Activated T-cell treated with anti-CD3 and anti-CD28 coated beads for 48 hours (primary cell): ENCODE data around the gene POGLUT2.
"Not testable (repeated sequence)": the region's sequence is repeated elsewhere in the genome, so short reads cannot be mapped to it uniquely, and the experiment has no call there.

Source experiments
- DNase-seq: peaks from one replicate; pipeline ENCODE4 v3.0.0-alpha.2; 2020; ENCODE audit warnings: low read depth

The POGLUT2 gene

DNA sequence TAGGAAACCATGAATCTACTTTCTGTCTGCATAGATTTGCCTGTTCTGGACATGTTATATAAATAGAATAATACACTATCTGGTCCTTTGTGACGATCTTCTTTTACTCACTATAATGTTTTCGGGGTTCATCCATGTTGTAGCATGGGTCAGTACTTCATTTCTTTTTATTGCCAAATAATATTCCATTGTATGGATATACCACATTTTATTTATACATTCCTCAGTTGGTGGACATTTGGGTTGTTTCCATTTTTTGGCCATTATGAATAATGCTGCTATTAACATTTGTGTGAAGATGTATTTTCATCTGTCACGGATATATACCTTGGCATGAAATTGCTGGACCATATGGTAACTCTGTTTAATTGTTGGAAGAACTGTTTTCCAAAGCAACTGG, 6.9 kb upstream of the POGLUT2 start:
- DNase-seq, result no peak

DNA sequence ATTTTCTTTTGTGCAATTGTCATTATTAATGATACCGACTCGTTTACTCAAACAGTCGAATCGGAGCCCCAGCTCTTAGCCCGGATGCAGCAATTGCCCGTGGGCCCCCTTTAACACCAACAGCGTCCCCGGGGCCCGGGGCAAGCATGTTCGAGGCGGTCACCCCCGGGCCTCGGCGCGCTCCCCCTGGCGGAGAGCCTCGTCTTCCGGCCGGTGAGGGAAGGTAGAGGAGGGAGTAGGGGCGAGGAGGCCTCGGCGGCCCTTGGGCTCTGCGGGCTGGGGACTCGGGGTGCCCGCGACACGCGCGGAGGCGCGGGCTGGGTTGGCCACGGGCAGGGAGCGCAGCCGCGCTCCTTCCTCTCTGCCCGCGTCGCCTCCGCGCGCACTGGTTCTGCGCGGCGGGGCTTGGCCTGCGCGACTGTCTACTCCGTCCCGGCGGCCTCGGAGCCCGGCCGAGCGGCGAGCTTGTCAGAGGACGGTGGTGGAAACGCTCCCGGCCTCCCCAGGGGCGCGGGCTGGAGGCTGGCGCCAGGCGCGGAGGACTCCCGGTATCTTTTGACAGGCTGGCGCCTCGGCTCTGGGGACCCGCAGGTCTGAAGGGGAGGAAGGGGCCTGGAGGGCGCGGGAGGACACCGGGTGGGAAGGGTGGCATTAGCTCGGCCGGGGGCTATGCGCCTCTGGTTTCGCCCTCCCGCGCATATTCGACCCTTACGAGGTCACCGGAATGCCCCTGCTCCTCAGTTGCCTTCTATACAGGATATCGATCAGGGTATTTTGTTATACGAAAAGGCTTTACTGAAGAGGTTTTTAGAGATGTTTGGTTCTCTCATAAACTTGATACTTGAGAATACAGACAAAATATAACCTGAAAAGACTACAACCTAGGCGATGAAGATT, 1.6 kb upstream of the POGLUT2 start:
- peak; percentile 84 for DNase-seq

DNA sequence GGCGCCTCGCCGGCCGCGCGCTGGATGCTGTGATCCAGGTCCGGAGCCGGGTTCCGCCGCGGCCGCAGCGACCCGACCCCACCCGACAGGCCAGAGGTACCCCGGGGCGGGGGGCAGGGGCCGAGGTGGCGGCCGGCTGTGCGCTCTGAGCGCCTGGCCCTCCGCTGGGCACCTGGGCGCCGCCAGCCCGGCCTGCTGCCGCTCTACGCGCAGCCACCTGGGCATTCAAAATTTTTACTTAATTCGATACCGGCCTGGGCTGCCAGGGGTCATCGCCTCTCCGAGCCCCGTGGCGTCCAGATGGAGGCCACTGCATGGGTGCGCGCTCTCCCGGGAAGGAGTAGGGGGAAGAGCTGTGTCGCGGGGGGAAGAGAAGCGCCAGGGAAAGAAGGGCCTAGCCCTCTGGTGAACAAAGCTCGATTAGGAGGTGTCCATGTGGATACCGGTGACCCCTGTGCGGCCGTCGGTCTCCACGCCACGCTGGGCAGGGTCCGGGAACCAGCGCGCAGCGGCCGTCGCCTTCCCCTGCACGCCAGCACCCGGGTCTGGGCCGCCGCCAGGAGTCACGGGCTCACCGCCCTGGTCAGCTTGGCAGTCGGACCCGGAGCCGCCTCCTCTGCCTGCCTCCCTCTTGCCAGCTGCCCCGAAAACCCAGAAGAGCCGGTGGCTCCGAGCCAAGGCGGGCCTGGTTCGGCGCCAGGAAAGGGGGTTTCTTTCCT, 809 bp upstream of the POGLUT2 start:
- peak; percentile 16 for DNase-seq

DNA sequence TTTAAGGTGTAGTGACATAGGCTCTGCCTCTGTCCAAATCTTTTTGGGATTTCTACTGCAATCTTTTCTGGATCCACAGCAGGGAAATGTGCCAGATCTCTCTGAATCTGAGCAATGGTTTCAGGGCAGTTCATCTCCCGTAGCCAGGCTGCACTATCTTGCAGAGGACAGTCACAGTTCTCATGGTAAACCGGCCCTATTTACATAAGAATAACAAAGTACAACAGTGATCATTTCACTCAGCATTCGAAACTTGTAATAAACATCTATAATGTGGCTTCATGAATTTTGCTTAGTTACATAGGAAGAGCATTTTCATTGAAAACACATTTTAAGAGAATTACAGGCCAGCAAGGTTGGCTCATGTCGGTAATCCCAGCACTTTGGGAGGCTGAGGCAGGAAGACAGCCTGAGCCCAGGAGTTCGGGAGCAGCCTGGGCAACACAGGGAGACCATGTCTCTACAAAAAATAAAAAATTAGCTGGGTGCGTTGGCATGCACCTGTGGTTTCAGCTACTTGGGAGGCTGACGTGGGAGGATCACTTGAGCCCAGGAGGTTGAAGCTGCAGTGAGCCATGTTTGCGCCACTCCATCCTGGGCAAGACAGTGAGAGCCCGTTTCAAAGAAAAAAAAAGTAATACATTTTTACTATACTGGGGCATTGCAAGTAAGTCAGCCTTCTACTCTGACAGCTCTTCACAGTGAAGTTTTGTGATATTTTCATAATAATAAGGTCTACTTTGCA, 5.0 kb downstream of the POGLUT2 start:
- DNase-seq, result no peak

DNA sequence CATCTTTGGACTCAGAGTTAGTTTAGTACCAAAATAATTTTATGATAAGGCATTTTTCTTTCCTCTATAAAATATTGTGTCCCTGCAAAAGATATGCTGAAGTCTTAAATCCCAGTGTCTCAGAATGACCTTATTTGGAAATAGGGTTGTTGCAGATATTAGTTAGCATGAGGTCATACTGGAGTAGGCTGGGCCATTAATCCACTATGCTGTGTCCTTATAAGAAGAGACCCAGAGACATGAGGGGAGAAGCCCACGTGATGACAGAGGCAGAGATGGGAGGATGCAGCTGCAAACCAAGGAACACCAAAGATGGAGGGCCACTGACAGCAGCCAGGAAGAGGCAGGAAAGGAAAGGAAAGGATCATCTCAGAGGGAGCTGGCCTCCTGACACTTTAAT, 6.4 kb downstream of the POGLUT2 start:
- no peak for DNase-seq

DNA sequence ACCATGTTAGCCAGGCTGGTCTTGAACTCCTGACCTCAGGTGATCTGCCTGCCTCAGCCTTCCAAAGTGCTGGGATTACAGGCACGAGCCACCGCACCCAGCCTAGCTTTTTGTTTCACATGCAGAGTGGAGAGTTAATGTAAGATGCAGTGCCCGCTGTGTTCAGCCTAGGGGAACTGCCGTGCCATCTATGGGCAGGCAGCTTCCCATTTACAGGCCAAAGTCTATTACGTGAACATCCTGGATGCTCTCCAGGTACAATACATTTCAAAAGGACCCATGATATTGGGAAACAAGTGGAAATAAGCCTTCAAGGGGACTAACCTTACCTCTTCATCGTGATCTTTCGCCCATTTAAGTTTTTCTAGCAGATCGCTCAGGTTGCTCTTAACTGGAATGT, 10.1 kb downstream of the POGLUT2 start:
- no peak for DNase-seq

DNA sequence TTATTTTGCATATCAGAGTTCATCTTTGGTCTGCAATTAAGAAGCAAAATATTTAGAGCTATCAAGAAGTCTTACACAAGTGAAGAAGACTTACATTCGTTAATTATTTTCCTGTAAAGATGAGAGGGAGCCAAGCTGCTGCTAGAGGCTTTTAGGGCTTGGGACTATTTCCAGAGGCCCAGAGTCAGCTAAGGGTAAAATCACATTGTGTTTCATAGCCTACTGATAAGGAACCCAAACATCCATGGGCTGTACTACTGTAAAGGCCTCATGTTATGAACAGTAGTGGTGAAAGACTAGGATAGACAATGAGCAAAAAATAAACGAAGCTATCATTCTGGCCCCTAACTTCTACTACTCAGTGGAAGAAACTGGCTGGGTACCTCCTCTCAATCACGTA, 14.3 kb downstream of the POGLUT2 start:
- no peak for DNase-seq

DNA sequence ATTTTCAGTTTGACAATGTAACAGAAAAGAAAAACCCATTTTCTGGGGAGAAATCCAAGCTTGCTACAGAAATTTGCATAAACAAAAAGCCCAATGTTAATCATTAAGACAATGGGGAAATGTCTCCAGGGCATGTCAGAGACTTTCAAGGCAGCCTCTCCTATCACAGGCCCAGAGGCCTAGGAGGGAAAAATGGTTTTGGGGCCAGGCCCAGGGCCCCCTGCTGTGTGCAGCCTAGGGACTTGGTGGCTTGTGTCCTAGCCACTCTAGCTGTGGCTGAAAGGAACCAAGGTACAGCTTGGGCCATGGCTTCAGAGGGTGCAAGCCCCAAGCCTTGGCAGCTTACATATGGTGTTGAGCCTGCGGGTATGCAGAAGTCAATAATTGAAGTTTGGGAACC, 17.2 kb downstream of the POGLUT2 start:
- no peak for DNase-seq

DNA sequence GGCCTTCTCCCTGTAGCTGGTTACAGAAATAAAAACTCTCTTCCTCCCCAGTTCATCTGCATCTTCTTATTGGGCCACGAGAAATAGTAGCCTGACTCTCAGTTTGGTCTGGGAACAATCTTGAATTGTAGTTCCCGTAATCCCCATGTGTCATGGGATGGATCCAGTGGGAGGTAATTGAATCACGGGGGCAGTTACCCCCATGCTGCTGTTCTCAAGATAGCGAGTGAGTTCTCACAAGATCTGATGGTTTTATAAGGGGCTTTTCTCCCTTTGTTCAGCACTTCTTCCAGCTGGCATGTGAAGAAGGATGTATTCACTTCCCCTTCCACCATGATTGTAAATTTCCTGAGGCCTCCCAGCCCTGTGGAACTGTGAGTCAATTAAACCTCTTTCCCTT, 18.1 kb downstream of the POGLUT2 start:
- DNase-seq, result not testable (repeated sequence)

DNA sequence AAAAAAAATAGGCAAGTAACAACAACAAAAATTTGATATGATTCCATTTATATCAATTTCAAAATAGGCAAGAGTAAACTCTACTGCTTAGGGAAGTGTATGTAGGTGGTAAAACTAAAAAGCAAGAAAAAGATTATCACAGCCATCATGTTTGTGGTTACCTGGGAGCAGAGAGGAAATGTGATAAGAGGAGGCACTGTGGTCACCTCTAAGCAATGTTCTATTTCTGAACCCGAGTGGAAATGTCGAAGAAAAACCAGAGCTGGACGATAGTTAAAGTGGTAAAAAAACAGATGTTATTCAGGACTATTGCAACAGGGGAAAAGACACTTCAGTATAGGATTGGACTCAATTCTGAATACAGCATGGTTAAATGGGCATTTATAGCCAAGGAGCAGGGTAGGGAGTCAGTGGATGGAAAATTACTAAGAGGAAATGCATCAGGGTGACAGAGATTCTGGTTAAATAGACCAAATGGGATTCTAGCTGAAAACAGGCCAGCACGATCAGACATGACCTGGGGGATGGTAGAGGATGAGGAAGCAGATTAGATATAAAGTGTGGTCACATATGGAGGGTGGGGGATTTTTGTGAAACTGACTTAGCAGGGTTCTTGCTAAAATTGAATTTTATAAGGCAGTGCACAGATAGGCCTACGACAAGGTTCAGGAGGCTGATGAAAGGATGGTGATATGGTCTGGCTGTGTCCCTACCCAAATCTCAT, 19.2 kb downstream of the POGLUT2 start:
- peak; percentile 12 for DNase-seq

DNA sequence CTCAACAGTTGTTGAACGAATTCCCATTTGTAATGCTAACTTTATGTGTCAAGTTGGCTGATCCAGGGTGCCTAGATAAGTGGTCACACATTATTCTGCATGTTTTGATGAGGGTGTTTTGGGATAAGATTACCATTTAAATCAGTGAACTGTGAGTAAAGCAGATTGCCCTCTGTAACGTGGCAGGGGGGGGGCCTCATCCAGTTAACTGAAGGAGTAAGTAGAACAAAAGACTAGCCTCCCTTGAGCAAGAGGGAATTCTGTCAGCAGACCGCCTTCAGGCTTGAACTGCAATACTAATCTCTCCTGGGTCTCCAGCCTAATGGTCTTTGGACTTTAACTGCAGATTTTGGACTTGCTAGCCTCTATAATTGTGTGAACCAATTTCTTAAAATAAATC, 21.0 kb downstream of the POGLUT2 start:
- DNase-seq, result no peak

DNA sequence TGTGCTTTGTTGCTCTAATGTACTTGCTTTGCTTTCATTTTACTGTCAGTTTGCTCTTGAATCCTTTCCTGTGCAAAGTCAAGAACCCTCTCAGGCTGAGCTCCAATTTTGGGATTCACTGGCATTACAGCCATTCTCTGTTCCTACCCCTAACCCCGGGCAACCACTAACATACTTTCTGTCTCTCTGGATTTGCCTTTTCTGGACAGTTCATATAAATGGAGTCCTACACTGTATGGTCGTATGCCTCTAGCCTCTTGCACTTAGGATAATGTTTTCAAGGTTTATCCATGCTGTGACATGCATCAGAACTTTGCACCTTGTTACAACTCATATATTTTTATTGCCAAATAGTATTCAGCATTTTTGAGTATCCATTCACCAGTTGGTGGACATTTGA, 22.5 kb downstream of the POGLUT2 start:
- no peak for DNase-seq

DNA sequence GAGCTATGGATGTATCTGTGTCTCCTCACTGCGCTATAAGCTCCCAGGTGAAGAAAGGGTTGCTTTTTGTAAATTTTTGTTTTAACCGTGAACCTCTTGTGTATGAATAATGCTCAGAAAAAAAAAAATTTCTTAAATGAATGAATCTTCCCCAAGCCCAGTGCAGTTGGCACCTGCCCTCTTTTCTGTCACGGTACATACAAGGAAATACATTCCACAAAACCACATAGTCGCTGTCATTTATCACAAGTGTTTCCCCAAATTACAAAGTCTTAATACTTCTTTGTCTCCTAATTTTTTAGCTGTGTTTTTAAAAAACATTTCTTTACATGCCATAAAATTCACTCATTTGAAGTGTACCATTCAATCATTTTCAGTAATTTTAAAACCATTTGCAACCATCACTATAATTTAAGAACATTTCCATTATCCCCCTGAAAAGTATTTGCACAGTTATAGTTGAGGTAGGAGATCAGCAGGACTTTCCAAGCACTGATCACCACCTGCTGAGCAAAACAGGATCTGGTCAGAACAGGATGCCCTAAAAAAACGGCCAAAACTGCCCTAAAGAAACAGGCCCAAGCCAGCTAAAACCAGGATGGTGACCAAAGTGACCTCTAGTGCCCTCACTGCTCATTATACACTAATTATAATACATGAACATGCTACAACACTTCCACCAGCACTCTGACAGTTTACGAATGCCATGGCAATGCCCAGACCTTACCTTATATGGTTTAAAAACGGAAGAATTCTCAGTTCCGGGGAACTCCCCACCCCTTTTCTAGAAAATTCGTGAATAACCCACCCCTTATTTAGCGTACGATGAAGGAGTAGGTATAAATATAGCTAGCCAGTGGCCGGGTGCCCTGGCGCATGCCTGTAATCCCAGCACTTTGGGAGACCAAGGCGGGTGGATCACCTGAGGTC, 23.9 kb downstream of the POGLUT2 start:
- no peak for DNase-seq

DNA sequence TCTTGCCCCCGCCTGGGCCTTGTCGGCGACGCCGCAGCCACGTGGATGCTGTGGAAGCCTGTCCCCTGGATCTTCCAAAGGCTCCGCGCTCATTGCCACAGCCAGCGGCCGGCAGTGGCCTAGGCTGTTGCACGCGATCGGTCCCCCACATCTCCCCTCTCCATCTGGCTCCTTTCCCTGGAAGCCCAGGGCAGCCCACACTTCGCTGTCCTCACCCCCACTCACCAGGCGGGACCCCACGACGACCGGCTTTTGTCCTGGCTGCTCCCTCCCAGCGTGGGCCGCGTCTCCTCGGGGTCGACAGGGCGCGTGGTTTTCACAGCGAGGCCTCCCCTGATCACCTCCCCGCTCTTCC, 24.6 kb downstream of the POGLUT2 start:
- peak; percentile 15 for DNase-seq

DNA sequence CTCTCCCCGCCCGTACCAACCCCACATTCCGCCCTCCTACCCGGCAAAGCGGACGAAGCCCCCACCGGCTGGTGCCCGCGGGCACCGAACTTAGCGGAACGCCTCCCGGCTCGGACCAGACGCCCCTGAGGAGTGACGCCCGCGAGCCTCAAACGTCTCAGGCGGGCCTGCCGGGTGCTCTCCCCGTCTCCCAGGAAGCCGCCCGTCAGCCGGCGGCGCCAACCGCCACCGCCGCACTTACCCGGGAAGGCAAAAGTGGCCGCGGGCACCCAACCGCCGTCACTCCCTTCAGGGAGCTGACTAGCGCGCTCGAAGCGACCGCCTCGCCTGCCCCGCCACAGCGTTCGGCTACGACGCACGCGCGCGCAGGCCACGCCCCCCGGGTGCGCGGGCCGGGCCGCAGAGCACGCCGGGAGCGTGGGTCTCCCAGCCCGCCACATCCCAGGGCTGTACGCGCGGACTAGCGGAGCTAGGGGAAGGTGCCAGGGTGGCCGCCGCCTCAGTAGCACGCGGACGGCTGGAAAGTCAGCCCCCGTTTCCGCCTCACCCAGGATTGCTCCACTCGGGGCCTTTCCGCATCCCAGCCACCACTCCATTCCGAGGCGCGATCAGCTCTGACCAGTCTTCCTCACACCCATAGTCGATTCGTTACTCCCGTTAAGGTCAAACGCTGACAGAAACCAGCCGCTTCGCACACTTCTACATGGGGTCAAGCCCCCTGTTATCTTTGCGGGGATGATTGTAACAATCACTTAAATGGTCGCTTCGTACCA, 25.1 kb downstream of the POGLUT2 start, which contains the start of gene TEX30:
Gene TEX30 (minus strand): TSS at position 346 of the 773 bp plus-strand sequence. CDS start 3,760 bp downstream, outside the sequence.
- peak; percentile 89 for DNase-seq

DNA sequence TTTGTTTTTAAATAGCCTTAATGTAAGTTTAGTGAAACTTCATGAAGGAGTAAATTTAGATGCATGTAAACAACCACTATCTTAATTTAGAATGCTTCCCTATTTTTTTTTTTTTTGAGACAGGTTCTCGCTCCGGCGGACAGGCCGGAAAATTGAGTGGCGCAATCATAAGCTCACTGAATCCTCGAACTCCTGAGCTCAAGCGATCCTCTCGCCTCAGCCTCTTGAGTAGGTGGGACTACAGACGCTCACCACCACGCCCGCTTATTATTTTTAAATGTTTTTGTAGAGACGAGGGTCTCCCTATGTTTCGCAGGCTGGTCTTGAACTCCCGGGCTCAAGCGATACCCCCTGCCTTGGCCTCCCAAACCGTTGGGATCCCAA, 26.7 kb downstream of the POGLUT2 start:
- no peak for DNase-seq

DNA sequence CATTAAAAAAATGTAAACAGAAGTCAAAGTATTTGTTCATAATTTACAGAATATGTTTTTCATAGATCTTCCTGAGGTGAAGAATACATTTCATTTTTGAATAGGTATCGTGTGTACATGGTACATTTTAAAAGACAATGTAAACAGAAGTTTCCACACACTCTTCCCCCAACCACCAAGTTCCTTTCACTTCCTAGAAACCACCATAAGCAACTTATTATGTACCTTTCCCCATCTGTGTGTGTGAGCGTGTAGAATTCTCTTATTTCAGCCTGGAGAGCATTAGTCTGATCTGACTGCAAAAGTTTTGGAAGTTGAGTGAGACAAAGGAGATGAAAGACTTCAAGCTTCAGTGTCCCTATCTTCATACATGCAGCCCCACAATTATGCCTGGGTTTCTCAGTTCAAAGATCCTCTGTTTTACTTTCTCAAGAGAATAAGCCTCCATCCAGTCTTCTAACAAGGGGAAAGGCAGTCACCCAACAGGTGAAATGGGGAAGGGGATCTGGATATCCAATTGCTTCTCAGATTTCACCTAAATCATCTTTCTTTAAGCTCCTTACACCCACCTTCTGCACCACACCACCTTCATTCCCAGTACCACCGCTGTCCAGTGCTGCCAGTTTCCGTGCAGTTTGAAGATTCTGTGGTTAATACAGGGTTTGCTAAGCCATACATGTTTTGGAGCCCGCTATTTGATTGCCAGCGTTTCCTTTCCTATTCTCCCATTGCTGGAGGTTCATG, 27.3 kb downstream of the POGLUT2 start:
- no peak for DNase-seq

DNA sequence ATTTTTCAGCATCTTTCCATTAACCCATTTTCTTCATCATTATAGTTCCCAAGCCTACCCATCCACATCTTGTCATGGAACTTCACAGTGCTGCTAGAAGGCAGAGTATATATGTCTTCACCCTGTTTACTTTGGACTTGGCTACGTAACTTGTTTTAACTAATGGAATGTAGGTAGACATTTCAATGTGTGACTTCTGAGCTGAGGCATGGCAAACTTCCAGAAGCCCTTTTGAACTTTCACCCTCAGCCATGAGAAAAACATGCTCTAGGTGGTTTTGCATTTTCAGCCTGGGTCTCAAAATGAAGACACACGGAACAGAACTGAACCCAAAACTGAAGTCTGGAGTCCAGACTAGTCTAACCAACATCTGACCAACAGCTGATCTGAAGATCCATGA, 28.3 kb downstream of the POGLUT2 start:
- DNase-seq, result no peak

DNA sequence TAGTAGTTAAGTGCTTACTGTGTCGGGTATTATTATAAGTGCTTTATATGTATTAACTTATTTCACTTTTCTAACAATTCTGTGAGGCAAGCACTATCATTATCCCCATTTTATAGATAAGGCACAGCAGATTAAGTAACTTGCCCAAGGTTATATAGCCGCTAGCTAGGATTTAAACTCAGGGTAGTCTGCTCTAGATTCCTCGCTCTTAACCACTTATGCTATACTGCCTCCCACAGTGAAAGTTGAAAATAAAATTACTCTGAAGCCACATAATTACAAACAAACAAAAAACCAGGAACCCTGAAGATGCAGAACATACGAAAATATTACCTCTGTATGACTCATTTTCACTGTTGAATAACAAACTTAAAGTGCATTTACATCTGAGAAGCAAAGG, 29.1 kb downstream of the POGLUT2 start:
- no peak for DNase-seq
